ENCODE data around the gene CNIH1.
"Not testable (repeated sequence)": the region's sequence is repeated elsewhere in the genome, so short reads cannot be mapped to it uniquely, and the experiment has no call there.

Gene CNIH1

DNA sequence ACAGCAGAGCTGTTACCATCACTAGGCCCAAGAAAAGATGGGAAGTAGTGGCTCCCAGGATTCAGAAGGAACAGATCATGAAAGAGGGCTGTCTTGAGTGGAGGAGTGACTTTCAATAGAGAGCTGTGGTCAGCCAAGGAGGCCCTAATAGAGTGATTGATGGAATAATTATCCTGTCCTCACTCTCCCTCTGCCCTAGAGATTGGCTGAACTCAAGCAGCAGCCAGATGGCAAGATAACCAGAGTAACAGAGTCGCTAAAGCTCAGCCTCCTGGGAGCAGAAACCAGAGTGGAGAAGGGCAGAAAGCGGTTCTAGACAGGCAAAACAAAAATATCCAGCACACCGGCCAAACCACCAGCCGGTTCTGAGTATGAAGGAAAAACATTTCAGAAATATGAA lies 24.5 kb upstream of the CNIH1 start:
- no peak for DNase-seq

DNA sequence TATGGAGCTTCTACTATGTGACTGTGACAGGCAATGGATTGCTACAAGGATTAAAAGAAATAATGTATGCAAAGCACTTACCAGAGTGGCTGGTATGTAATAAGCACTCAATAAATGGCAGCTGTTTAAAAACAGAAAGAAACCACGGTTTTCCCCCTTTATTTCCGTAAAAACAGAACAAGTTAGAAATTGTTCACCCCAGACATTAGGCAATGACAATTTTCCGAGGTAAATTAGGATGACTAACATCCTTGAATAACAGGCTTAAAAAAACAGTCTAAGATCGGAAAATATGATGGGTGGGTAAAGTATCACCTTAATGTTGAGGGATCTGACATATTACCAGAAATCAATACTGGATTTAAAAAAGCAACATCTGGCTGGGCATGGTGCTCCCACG lies 20.9 kb upstream of the CNIH1 start:
- DNase-seq: no peak

- no peak for DNase-seq
Measured at GRCh38 chr14:54459106-54459505, 17.9 kb upstream of the CNIH1 start.

DNA sequence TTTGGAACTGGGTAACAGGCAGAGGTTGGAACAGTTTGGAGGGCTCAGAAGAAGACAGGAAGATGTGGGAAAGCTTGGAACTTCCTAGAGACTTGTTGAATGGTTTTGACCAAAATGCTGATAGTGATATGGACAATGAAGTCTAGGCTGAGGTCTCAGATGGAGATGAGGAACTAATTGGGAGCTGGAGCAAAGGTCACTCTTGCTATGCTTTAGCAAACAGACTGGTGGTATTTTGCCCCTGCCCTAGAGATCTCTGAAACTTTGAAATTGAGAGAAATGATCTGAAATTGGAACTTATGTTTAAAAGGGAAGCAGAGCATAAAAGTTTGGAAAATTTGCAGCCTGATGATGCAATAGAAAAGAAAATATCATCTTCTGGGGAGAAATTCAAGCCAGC lies 17.4 kb upstream of the CNIH1 start:
- not testable (repeated sequence) for DNase-seq

GRCh38 chr14:54457609-54457996 lies 16.4 kb upstream of the CNIH1 start:
- no peak for DNase-seq

- DNase-seq: not testable (repeated sequence)
Measured at GRCh38 chr14:54456820-54457608, 15.8 kb upstream of the CNIH1 start.

DNA sequence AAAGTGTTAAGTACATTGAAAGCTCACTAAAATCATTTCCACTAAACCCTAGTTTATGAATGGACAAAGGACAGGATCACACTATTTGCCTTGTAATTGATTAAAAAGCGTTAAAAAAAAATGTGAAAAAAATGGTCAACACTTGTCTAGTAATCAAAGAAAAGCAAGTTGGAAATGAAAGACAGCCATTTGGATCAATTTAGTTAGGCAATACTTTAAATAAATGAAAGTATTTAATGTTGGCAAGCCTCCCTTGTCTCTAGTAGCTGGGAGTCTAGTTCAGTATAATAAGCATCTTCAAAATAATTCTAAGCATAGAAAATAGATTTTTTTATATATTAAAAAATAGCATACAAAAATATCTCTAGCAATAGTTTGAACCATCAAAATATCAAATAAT lies 14.2 kb upstream of the CNIH1 start:
- DNase-seq: no peak

DNA sequence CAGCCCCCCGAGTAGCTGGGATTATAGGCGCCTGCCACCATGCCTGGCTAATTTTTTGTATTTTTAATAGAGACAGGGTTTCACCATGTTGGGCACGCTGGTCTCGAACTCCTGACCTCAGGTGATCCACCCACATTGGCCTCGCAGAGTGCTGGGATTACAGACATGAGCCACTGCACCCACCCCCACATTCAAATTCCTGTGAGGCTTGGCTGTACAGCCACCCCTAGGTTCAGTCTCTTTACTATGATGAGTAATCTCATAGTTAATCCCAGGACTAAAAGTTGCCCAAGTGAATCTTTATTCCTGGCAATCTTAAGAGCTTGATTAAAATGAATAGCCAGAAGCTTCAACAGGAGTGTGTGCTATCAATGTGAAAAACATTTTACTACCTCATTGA lies 12.8 kb upstream of the CNIH1 start:
- DNase-seq: not testable (repeated sequence)

DNA sequence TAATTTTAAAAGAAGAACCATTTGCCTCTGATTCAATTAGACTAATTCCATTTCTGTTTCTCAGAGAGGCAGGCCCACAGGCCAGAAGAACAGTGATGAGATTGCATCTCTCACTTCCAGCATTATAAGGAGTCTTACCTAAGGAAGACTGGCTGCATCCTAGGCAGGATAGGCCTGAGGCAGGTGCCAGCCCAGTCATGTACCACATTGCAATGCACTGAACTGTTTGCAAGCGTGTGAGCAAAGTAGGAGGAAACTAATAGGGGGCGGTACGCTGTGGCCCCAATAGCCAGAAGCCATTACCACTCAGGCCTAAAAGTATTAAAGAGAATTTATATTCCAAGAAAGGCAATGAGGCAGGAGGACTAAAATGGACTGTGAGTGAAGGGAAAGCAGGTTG lies 12.1 kb upstream of the CNIH1 start:
- no peak for DNase-seq

GRCh38 chr14:54451961-54452360 lies 10.8 kb upstream of the CNIH1 start:
- no peak for DNase-seq

GRCh38 chr14:54451121-54451601 lies 10.0 kb upstream of the CNIH1 start:
- no peak for DNase-seq

GRCh38 chr14:54450535-54450934 lies 9.4 kb upstream of the CNIH1 start:
- no peak for DNase-seq

GRCh38 chr14:54447231-54447692 lies 6.1 kb upstream of the CNIH1 start:
- no peak for DNase-seq

- no peak for DNase-seq
Measured at GRCh38 chr14:54446161-54446693, 5.1 kb upstream of the CNIH1 start.

DNA sequence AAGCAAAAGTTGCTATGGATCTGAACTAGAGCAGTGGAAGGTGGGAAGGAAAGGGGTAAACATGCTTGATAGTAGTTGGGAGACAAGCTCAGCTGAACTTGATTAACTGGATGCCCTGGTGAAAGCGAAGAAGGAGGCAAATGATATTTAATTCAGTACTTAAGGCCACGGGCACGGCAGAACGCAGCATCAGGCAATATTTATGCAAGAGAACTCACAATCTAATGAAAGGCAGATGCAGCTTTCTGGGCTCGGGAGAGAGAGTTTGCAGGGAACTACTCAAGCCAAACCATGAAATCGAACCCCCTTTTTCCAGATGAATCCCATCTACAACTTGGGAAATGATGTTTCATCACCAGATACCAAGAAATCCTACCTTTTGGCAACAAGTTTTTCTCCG lies 3.5 kb upstream of the CNIH1 start:
- DNase-seq: no peak

GRCh38 chr14:54443981-54444380 lies 2.8 kb upstream of the CNIH1 start:
- DNase-seq: no peak

DNA sequence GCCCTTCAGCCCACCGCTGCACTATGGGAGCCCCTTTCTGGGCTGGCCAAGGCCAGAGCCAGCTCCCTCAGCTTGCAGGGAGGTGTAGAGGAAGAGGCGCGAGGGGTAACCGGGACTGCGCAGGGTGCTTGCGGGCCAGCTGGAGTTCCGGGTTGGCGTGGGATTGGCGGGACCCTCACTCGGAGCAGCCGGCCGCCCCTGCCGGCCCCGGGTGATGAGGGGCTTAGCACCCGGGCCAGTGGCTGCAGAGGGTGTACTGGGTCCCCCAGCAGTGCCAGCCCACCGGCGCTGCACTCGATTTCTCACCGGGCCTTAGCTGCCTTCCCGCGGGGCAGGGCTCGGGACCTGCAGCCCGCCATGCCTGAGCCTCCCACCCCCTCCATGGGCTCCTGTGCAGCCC lies 1.8 kb upstream of the CNIH1 start:
- not testable (repeated sequence) for DNase-seq

- no peak for DNase-seq
Measured at GRCh38 chr14:54440476-54440872, 700 bp downstream of the CNIH1 start.

DNA sequence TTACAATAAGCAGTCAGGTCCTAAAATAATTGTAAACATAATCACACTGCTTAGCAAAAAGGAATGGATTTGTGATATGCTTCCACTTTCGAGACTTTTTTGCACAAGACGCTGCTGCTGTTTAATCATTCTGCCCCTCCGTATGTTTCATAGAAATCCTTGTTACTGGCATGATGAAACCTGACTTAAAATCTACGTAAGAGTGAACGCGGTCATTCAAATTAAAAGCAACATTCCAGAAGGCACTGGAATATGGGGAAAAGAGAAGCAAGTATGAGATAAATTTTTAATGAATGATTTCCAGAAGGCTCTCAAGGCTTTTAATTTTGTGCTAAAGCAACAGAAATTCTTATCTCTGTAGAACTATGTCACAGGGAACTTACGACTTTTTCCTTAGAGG lies 1.1 kb downstream of the CNIH1 start:
- DNase-seq: no peak

DNA sequence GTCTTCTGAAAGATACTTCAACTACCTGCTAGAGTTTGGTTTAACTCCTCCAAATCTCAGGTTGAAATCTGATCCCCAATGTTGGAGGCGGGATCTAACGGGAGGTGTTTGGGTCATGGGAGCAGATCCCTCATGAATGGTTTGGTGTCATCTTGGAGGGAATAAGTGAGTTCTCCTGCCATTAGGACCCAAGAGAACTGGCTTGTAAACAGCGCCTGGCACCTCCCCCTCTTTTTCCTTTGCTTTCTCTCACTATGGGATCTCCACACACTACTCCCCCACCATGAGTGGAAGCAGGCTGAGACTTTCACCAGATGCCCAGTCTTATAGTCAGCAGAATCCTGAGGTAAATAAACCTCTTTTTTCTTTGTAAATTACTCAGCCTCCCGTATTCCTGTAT lies 2.5 kb downstream of the CNIH1 start:
- DNase-seq: no peak

- DNase-seq: not testable (repeated sequence)
Measured at GRCh38 chr14:54437954-54438353, 3.2 kb downstream of the CNIH1 start.

DNA sequence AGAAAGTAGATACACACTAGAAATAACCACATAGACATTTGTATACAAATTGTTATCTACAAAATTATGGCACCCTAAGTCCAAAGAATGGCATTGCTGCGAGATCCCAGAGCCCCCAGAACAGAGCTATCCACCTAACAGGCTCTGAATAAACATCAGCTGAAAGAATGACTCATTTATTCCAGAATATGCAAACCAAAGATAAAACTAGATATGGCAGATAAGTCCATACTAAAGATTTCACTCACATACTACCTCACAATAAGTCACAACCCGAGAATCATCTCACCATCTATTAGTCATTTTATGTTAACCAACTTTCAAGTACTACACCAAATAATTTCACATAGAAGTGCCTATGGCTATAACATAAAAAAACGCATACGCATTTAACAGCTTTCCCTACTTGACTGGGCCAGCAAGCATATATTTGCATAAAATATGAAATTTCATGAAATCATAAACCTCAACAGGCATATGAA lies 5.6 kb downstream of the CNIH1 start:
- DNase-seq: no peak

- no peak for DNase-seq
Measured at GRCh38 chr14:54428527-54428926, 12.6 kb downstream of the CNIH1 start.

DNA sequence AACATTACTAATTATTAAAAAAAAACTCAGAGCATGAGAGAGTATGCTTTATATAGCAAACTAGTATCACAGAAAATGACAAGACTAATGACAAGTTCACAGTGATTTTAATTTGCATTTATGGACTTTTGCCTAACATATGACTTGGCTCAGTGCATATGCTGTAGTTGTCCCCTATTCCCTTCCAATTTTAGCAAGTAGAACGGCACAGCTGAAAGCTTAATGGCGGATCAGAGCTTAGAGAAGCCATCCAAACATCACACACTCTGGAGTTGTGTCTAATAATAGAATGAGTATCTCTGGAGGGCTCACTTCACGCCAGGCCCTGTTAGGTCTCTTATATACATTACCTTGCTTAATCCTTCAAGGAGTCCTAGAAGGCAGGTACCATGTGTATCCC lies 13.3 kb downstream of the CNIH1 start:
- DNase-seq: no peak

All from T1000 (cell line).